Measurements from ENCODE around the gene SFRP2. TPM values are rescaled to one million over a fixed set of nuclear protein-coding genes. Genes with fewer than 3 reads are reported as not detected.

The SFRP2 gene
- total and polyA plus RNA-seq, 2 of the 4 experiments (the other 2 are of a cell fraction) = not detected

DNA sequence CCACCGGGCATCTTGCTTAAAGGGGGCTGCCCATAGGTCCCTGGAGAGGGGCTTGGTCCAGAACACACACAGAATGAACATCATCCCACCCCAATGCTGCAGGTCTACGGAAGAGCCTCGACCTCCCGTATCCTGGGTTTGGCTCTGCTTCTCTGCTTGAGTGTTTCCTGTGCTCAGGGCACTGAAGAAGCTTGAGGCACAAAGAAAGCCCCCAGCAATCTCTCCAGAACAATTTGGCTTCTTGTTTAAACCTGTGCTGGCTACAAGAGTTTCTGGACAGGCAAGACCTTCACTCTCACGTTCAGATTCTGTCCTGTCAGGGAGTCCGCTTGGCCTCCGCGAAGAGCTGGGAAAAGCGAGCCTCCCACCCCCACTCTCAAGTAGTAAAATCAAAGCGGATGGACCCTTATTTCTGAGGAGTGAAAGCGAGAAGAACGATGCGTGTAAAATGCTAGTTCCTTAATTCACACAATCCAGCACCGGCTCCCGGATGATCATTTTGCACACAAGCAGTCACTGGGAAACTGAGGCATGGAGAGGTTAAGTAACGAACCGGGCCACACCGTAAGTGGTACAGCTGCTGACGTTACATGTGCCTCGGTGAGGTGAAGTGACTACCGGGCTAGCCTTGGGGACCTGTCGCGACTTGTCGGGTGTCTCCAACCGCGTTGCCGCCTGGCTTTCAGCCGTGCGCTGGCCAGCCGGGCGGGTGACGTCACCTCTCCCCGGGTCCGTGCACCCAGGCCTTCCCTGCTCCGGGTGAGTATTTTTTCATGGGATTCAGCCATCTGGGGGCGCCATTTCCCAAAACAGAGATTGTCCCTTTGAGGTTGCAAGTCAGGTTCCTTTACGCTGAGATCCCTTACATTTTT, 3.1 kb upstream of the SFRP2 start:
- H2AK9ac ChIP-seq (replicated peaks; ENCODE audit: low read depth, low read length, poor library complexity) = peak overlapping the region; percentile 49
- CTCF ChIA-PET = no interaction called here
- no peak overlapping the region for H3K4ac ChIP-seq (ENCODE audit: low read depth, low read length)
- no peak overlapping the region for H2AK5ac ChIP-seq (ENCODE audit: low read depth, low read length)
- DNase-seq (no peak), ATAC-seq (ENCODE audit: low read depth) (no peak)
- H4K5ac ChIP-seq (ENCODE audit: low read depth, low read length) = no peak overlapping the region
- H2BK120ac ChIP-seq (ENCODE audit: low read depth, low read length) = no peak overlapping the region
- no peak overlapping the region for H2BK15ac ChIP-seq (ENCODE audit: low read depth, low read length)
- WGBS, 2 experiments (ENCODE audit: extremely low coverage in 2 of 2, insufficient read length in 1 of 2) = 10% methylated on average over 22 of the region's 37 CpGs; no CpG with 5 or more reads in 1 of the 2 experiments
- in situ Hi-C loops (cut with MboI; ENCODE audit: low sequenced_read_pairs) = no loop called here
- peak overlapping the region; percentile 70 for H3K4me2 ChIP-seq (ENCODE audit: low read depth, low read length)
- H3K36me3 ChIP-seq (ENCODE audit: control insufficient read depth, insufficient read depth, low read length) = no peaks in the 10 kb centered on the region
- no peak overlapping the region for H4K8ac ChIP-seq (ENCODE audit: low read depth in 2 of 2, low read length in 2 of 2)
- no peak overlapping the region for H3K14ac ChIP-seq (replicated peaks; ENCODE audit: low read depth, low read length)
- no peak overlapping the region for H3K56ac ChIP-seq (ENCODE audit: extremely low read depth, insufficient read depth, low read length)
- no peak overlapping the region for H2BK20ac ChIP-seq (ENCODE audit: low read depth, low read length)
- no peak overlapping the region for H4K91ac ChIP-seq (ENCODE audit: insufficient read depth, low read depth, low read length)
- H3K9ac ChIP-seq (ENCODE audit: low read depth, low read length) = no peak overlapping the region
- H3K27me3 ChIP-seq (ENCODE audit: control insufficient read depth, insufficient read depth, low read length) = peaks cover 58% of the 10 kb centered on the region
- H4K20me1 ChIP-seq (ENCODE audit: insufficient read depth, low read length) = no peaks in the 10 kb centered on the region
- no peaks in the 10 kb centered on the region for H3K9me1 ChIP-seq (ENCODE audit: insufficient read depth, low read length)
- POLR2A ChIA-PET (ENCODE audit: unreplicated experiment) = no interaction called here
- no TSS peak for BruUV-seq (replicated peaks)
- H3K4me1 ChIP-seq (ENCODE audit: control insufficient read depth, insufficient read depth, low read length) = no peaks in the 10 kb centered on the region; the same call in 1 of the 2 replicates
- dilution Hi-C loops (cut with HindIII; ENCODE audit: low sequenced_read_pairs, unreplicated experiment) = no loop called here
- no peak overlapping the region for H3K18ac ChIP-seq (ENCODE audit: low read depth, low read length)
- no peak overlapping the region for H2BK5ac ChIP-seq (ENCODE audit: low read depth, low read length, poor library complexity, severe bottlenecking)
- H3K9me3 ChIP-seq (ENCODE audit: control insufficient read depth, insufficient read depth, low read length) = no peaks in the 10 kb centered on the region
- H3K27ac ChIP-seq (ENCODE audit: insufficient read depth, low read length) = no peak overlapping the region
- no peak overlapping the region for H3K4me3 ChIP-seq (ENCODE audit: insufficient read depth, low read depth, low read length)
- H3K23ac ChIP-seq (ENCODE audit: low read depth, low read length) = no peak overlapping the region
- H2AFZ ChIP-seq (replicated peaks; ENCODE audit: low read length, poor library complexity) = peak overlapping the region; percentile 55
- H3K79me1 ChIP-seq (ENCODE audit: low read depth in 1 of 2, low read length in 2 of 2) = no peaks in the 10 kb centered on the region
- intact Hi-C loops (cut with micrococcal nuclease) = no loop called here
- no peak for TF ChIP-seq MXI1 (IDR thresholded peaks at IDR 0.05; ENCODE audit: borderline replicate concordance, low read depth, low read length)
- TF ChIP-seq RFX5 (IDR thresholded peaks at IDR 0.05; ENCODE audit: low read depth, low read length) = no peak
- no peak for TF ChIP-seq CTCF (conservative IDR thresholded peaks at IDR 0.05; ENCODE audit: low read depth, low read length)
- TF ChIP-seq CHD1 (IDR thresholded peaks at IDR 0.05; ENCODE audit: low read depth, low read length) = no peak
- no peak for TF ChIP-seq BHLHE40 (IDR thresholded peaks at IDR 0.05; ENCODE audit: low read depth, low read length)
- TF ChIP-seq MAFK (IDR thresholded peaks at IDR 0.05; ENCODE audit: low read depth, low read length) = no peak
- no peak for TF ChIP-seq FOS (IDR thresholded peaks at IDR 0.05; ENCODE audit: low read depth, low read length)
- TF ChIP-seq, protein P1, sequence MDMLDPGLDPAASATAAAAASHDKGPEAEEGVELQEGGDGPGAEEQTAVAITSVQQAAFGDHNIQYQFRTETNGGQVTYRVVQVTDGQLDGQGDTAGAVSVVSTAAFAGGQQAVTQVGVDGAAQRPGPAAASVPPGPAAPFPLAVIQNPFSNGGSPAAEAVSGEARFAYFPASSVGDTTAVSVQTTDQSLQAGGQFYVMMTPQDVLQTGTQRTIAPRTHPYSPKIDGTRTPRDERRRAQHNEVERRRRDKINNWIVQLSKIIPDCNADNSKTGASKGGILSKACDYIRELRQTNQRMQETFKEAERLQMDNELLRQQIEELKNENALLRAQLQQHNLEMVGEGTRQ (IDR thresholded peaks at IDR 0.05; ENCODE audit: low read depth, low read length) = no peak
- TF ChIP-seq RAD21 (IDR thresholded peaks at IDR 0.05; ENCODE audit: low read length) = no peak
- TF ChIP-seq RCOR1 (IDR thresholded peaks at IDR 0.05; ENCODE audit: insufficient replicate concordance, low read length) = no peak
- TF ChIP-seq NFE2L2 (IDR thresholded peaks at IDR 0.05; ENCODE audit: low read depth, low read length) = no peak
- no peak for TF ChIP-seq ELK1 (IDR thresholded peaks at IDR 0.05; ENCODE audit: borderline replicate concordance, low read depth, low read length)
- TF ChIP-seq SMC3 (IDR thresholded peaks at IDR 0.05; ENCODE audit: low read depth, low read length) = no peak
- TF ChIP-seq POLR2A (IDR thresholded peaks at IDR 0.05; ENCODE audit: low read depth, low read length) = no peak
- no peak for TF ChIP-seq MAZ (IDR thresholded peaks at IDR 0.05; ENCODE audit: borderline replicate concordance, low read depth, low read length)
